HepG2 (cell line): ENCODE results near the gene MCF2L. TPM values are rescaled to one million over a fixed set of nuclear protein-coding genes. Genes with fewer than 3 reads are reported as not detected.
A peak's percentile ranks its signal among the peaks of the same experiment; 100 is the strongest.

ENCODE experiments used
- JARID2 ChIP-seq: sonication (generic); formaldehyde crosslinking; IDR thresholded peaks from 2 replicates; pipeline ENCODE4 v1.8.1; 2023; ENCODE audit warnings: missing genetic modification reagents, inconsistent platforms; ENCODE audit not compliant: insufficient replicate concordance
- MIER2 ChIP-seq: IDR thresholded peaks from 2 replicates; pipeline ENCODE4 v1.6.1; 2016; ENCODE audit warnings: missing biosample characterization, missing genetic modification reagents
- PRMT3 ChIP-seq: sonication (generic); formaldehyde crosslinking; IDR thresholded peaks from 2 replicates; pipeline ENCODE4 v1.8.1; 2022; ENCODE audit warnings: low read depth, mild to moderate bottlenecking, moderate library complexity, missing genetic modification reagents, borderline replicate concordance
- ZBTB40 ChIP-seq, 2 experiments: fragments of 450-650 bp in 1 of 2; sonication (generic) in 1 of 2; formaldehyde crosslinking in 1 of 2; IDR thresholded peaks; 2 replicates each; pipeline versions ENCODE4 v1.6.1 to v1.8.0; 2016 to 2022; ENCODE audit warnings: antibody characterized with exemption in 1 of 2, mild to moderate bottlenecking in 1 of 2, missing genetic modification reagents in 1 of 2
- ZEB1 ChIP-seq: IDR thresholded peaks from 2 replicates; pipeline ENCODE4 v1.6.1; 2012; ENCODE audit warnings: mild to moderate bottlenecking, low read depth, inconsistent platforms; ENCODE audit not compliant: insufficient replicate concordance
- ZNF180 ChIP-seq: sonication (generic); formaldehyde crosslinking; IDR thresholded peaks from 2 replicates; pipeline ENCODE4 v1.4.0; 2020; ENCODE audit warnings: low read depth, missing genetic modification reagents, borderline replicate concordance
- polyA plus RNA-seq, 8 experiments: library from polyadenylated mRNA; depleted of rRNA in 3 of 8; stranded (reverse) in 7 of 8; unstranded in 1 of 8; fragments of >200 nt; fragmentation: Illumina TruSeq in 4 of 8; extraction: Trizol in 4 of 8; gene quantifications; 2 replicates each; pipeline versions ENCODE4 v1.2.1 to v1.2.3, GENCODE V29; 2011 to 2016; ENCODE audit warnings: low read depth in 4 of 8, missing spikeins in 1 of 8, mixed read lengths in 1 of 8; ENCODE audit not compliant: insufficient read depth in 1 of 8
- total RNA-seq, 5 experiments: library from RNA; depleted of rRNA; stranded (reverse); fragments of >200 nt; fragmentation: Illumina TruSeq; extraction: Trizol; gene quantifications; 2 replicates each; pipeline ENCODE4 v1.2.3, GENCODE V29; 2016; ENCODE audit warnings: low read depth in 1 of 5

The MCF2L gene
- total and polyA plus RNA-seq, 2 of the 13 experiments (the other 11 are each of a cell fraction or from before 2014, with no cell fraction given): 19.4 to 28.4 TPM

DNA sequence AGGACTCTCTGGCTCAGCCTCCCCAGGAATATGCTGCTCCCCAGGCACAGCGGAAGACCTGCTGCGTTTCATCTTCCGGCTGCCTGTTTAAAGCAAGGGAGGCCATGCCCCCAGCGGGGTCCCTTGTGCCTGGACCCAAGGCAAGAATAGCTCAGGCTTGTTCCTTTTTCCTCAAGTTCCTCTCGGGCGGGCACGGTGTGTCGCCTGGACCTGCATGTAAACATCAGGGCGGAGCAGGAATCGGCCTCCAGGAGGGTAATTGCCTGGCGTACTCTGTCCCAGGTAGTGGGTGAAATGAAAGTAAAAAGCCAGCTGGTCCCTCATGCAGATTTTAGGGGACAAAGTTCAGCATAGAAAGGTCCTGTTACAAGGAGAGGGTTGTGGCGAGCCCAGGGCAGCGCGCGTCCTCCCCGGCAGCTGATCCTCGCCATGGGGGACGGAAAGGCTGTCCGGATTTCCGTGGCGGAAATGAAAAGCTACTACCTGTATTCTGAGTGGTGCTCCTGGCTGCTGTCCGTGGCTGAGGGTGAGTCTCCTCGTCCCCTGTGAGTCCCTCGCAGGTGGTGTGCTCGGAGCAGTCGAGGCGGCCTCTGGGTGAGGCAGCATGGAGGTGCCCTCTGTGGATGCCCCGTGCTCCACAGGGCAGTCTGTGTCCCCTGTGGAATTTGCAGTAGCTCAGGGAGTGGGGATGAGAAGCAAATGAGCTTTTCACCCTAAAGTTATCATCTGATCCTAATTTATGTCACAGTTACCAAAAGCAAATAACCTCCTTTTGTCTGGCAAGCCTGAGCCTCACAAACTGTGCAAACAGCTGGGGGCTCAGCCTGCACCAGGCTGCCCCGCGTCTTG is 16.2 kb downstream of the MCF2L start (continued):
- TF ChIP-seq ZEB1 (peak; percentile 79), JARID2 (no peak), ZNF180 (CRISPR knock-in tag) (no peak), ZBTB40 (IDR thresholded peaks at IDR 0.05) (no peak), ZBTB40 (CRISPR knock-in tag; IDR thresholded peaks at IDR 0.05) (0 out of 2 replicates have a peak, but pooled peaks have one; percentile 10), MIER2 (CRISPR knock-in tag) (0 out of 2 replicates have a peak, but pooled peaks have one; percentile 12), PRMT3 (no peak)
